ENCODE data around the gene CYP17A1. TPM values are rescaled to one million over a fixed set of nuclear protein-coding genes. Genes with fewer than 3 reads are reported as not detected.

Gene CYP17A1
- total RNA-seq, 4 donors from 2014 or later = 4.0 to 29.1 (median 15.9) TPM

- peaks cover 37 to 41% of the 10 kb centered on the region in 2 donors for H3K36me3 ChIP-seq
- intact Hi-C loops (cut with DNase I) = loop anchor here (10.0 kb wide), 1 partner anchor 71 kb away; the partner anchor contains the start of gene WBP1L
- no peak overlapping the region for H3K4me3 ChIP-seq (replicated peaks in 1 of 3)
- no peak for DNase-seq
- 63 to 65% methylated on average over 12 of the region's 12 CpGs for WGBS, 2 donors
- no peaks in the 10 kb centered on the region for H3K27me3 ChIP-seq
- peaks cover 37 to 78% of the 10 kb centered on the region in 2 donors for H3K4me1 ChIP-seq
- no peaks in the 10 kb centered on the region for H3K9me3 ChIP-seq
- H3K27ac ChIP-seq = peak overlapping the region; percentile 77 to 88 (median 78)
- peak in 1 of 2 donors; percentile 27 for TF ChIP-seq POLR2A (IDR thresholded peaks at IDR 0.05)
- TF ChIP-seq, protein P1, sequence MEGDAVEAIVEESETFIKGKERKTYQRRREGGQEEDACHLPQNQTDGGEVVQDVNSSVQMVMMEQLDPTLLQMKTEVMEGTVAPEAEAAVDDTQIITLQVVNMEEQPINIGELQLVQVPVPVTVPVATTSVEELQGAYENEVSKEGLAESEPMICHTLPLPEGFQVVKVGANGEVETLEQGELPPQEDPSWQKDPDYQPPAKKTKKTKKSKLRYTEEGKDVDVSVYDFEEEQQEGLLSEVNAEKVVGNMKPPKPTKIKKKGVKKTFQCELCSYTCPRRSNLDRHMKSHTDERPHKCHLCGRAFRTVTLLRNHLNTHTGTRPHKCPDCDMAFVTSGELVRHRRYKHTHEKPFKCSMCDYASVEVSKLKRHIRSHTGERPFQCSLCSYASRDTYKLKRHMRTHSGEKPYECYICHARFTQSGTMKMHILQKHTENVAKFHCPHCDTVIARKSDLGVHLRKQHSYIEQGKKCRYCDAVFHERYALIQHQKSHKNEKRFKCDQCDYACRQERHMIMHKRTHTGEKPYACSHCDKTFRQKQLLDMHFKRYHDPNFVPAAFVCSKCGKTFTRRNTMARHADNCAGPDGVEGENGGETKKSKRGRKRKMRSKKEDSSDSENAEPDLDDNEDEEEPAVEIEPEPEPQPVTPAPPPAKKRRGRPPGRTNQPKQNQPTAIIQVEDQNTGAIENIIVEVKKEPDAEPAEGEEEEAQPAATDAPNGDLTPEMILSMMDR (IDR thresholded peaks at IDR 0.05) = no peak
Observed at GRCh38 chr10:102815790-102816549, 21.2 kb downstream of the CYP17A1 start.

- Histone ChIP-seq H3K4me1 (peaks cover 38 to 80% of the 10 kb centered on the region in 2 donors), H3K4me3 (replicated peaks in 1 of 3) (no peak overlapping the region), H3K36me3 (peaks cover 42 to 43% of the 10 kb centered on the region in 2 donors), H3K27me3 (no peaks in the 10 kb centered on the region), H3K27ac (peak overlapping the region; percentile 77 to 88 (median 78)), H3K9me3 (no peaks in the 10 kb centered on the region)
- intact Hi-C loops (cut with DNase I) = loop anchor here (10.0 kb wide), 1 partner anchor 70 kb away; the partner anchor contains the start of gene WBP1L
- TF ChIP-seq POLR2A (IDR thresholded peaks at IDR 0.05) = peak in 1 of 2 donors; percentile 3
- TF ChIP-seq, protein P1 (IDR thresholded peaks at IDR 0.05) = no peak
- peak; percentile 75 to 82 for DNase-seq
- WGBS, 2 donors = 78 to 79% methylated on average over 19 to 23 of the region's 23 CpGs
Observed at GRCh38 chr10:102814873-102815661, 22.1 kb downstream of the CYP17A1 start.

DNA sequence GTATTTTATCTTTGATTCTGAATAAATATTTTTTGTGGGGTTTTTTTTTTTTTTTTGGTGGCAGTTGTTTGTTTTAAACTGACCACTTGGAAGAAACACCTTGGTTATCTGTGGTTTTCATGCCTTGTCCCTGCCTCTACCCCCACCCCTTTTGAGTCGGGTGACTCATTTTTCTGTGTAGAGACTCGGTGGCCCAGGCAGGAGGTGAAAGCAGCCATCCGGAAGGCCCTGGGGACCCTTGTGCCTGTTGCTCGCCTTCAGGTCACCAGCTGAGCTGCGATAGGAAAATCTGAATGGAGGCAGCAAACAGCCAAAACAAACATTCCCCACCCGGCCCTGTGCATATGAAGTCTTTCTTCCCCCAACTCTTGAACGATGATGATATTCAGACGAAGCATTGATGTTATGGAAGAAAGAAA lies 22.8 kb downstream of the CYP17A1 start:
- peaks cover 45 to 49% of the 10 kb centered on the region in 2 donors for H3K36me3 ChIP-seq
- intact Hi-C loops (cut with DNase I) = loop anchor here (10.0 kb wide), 1 partner anchor 70 kb away; the partner anchor contains the start of gene WBP1L
- no peak overlapping the region for H3K4me3 ChIP-seq (replicated peaks in 1 of 3)
- no peak for DNase-seq
- peak overlapping the region; percentile 28 to 78 (median 77) for H3K27ac ChIP-seq
- H3K4me1 ChIP-seq = peaks cover 38 to 76% of the 10 kb centered on the region in 2 donors
- TF ChIP-seq, protein P1 (IDR thresholded peaks at IDR 0.05) = no peak
- TF ChIP-seq POLR2A (IDR thresholded peaks at IDR 0.05) = no peak
- WGBS, 2 donors = 44 to 53% methylated on average over 8 of the region's 8 CpGs
- no peaks in the 10 kb centered on the region for H3K9me3 ChIP-seq
- H3K27me3 ChIP-seq = no peaks in the 10 kb centered on the region

- no peak for TF ChIP-seq POLR2A (IDR thresholded peaks at IDR 0.05)
- TF ChIP-seq, protein P1 (IDR thresholded peaks at IDR 0.05) = no peak
- Histone ChIP-seq H3K9me3 (no peaks in the 10 kb centered on the region), H3K27ac (peak overlapping the region; percentile 28 to 78 (median 54)), H3K4me3 (replicated peaks in 1 of 3) (no peak overlapping the region), H3K4me1 (peaks cover 35 to 70% of the 10 kb centered on the region in 2 donors), H3K27me3 (no peaks in the 10 kb centered on the region), H3K36me3 (peaks cover 45 to 49% of the 10 kb centered on the region in 2 donors)
- no peak for DNase-seq
- 74 to 81% methylated on average over 16 of the region's 16 CpGs for WGBS, 2 donors
- intact Hi-C loops (cut with DNase I) = loop anchor here (10.0 kb wide), 1 partner anchor 69 kb away; the partner anchor contains the start of gene WBP1L
Observed at GRCh38 chr10:102813734-102814452, 23.3 kb downstream of the CYP17A1 start.
